ENCODE measurements around the gene GRHL1. TPM values are rescaled to one million over a fixed set of nuclear protein-coding genes. Genes with fewer than 3 reads are reported as not detected.

GRHL1 gene
- total RNA-seq, 1 experiment from 2014 or later = 5.5 TPM

DNA sequence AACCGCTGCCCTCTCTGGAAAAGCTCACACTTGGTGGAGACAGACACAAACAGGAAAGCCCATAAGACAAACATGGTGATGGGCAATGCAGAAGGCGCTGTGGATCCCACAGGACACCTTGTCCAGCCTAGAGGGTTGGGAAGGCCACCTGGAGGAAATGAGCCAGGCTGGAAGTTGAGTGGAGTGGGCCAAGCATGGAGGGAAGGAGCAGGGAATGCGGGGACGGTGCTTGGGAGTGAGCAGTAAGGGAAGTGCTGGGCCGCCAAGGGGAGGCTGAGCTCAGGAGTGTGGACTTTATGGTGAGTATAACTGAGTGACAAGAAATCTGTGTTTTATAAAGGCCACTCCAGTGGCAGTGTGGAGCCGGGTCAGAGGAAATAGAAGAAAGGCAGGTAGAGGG lies 2.8 kb upstream of the GRHL1 start:
- no peak for DNase-seq (ENCODE audit: low spot score)

DNA sequence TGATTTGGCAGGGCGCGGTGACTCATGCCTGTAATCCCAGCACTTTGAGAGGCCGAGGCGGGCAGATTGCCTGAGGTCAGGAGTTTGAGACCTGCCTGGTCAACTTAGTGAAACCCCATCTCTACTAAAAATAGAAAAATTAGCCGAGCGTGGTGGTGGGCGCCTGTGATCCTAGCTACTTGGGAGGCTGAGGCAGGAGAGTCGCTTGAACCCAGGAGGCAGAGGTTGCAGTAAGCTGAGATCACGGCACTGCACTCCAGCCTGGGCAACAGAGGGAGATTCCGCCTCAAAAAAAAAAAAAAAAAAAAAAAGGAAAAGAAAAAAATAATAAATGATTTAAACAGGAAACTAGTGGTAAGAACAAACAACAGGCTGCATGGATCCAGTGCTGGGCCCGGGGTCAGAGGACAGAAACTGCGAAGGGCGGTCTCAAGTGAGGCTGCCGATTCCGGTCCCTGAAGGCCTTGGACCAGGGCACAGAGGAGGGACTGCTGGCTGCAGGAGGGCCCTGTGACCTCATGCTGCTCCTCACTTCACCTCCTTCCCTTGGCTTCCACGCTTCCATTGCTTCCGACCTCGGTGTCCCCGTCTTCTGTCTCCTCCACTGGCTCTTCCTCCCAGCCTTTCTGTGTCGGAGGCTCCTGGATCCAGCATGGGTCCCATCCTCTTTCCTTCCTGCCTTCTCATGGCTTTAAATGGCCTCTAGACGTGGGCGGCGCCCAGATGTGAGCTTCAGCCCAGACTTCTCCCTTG lies 2.1 kb upstream of the GRHL1 start:
- no peak for DNase-seq (ENCODE audit: low spot score)

DNA sequence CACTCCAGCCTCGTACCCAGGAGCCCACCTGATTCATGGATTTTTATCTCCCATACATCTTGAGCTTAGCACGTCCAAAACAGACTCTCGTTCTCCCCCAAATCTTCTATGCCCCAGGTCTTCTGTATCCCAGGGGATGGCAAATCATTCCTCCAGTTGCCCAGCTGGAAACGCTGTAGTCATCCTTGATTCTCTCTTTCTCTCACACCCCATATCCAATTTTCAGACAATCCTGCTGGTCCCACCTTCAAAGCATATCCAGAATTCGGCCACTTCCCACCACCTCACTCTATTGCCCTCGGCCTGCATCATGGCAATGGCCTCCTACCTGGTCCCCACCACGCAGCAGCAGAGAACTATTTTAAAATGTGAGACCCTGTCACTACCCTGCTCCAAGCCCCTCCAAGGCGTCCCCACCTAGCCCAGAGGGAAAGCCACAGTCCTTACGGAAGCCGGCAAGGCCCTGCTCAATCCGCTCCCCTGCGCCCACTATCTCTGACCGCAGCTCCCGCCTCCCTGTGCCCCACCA lies 1.4 kb upstream of the GRHL1 start:
- no peak for DNase-seq (ENCODE audit: low spot score)

DNA sequence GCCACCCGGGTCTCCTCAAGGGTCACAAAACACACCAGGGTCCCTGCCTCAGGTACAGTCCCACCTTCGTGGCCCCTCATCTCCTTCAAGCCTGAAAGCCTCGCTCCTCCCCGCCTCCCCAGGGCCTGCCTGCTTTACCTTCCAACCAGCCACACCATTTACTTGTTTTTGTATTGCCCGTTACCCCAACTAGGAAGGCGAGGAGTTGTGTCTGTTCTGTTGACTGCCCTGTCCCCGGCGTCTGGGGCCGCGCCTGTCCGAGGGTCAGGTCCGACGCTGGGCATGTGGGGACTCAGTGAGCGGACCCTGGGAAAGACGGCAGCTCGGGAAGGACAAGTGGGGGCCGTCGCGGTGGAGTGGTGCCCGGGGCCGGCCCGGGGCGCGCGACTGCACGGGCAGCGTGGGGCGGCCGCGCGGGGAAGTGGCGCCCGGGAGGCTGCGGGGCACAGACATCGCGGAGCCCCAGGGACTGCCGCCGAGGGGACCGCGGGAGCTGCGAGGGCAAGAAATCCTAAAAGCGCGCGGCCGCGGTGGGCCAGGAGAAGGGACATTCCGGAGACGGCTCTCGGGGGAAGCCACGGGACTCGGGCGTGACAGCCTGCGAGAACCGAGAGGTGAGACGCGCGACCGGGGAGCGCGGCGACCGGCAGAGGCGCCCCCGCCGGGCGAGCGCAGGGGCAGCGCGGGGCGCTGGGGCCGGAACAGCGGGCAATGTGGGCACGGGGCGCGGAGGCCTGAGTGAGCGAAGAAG lies 797 bp upstream of the GRHL1 start:
- peak; percentile 39 for DNase-seq (ENCODE audit: low spot score)

DNA sequence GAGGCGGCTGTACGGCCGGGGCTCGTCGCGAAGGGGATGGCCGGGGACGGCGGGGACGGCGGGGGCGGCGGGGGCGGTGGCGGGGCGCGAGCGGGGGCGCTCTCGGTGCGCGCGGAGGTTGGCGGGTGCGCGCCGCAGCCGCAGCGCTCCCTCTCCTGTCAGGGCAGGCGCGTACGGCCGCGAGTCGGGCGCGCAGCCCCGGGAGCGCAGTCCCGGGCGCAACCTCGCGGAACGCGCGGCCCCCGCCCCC lies 296 bp upstream of the GRHL1 start:
- no peak for DNase-seq (ENCODE audit: low spot score)

DNA sequence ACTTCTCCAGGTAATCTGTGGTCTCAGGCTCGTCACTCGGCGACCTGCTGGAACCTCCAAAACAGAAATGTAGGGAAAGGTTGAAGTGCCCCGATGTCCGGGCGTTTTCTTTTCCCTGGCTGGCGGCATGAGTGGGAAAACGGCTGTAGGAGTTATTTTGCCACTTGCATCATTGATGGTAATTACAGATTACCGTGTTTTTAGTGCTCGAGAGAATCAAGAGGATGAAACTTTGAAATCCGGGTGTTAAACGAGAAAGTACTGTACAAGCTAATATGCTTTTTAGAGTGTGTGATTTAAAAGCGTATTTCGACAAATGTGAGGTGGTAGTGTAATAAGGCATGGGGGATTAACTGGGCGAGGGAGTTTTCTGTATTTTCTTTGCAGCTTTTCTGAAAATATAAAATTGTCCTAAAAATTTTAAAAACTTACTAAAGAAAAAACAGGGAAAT lies 819 bp downstream of the GRHL1 start:
- peak; percentile 28 for DNase-seq (ENCODE audit: low spot score)

DNA sequence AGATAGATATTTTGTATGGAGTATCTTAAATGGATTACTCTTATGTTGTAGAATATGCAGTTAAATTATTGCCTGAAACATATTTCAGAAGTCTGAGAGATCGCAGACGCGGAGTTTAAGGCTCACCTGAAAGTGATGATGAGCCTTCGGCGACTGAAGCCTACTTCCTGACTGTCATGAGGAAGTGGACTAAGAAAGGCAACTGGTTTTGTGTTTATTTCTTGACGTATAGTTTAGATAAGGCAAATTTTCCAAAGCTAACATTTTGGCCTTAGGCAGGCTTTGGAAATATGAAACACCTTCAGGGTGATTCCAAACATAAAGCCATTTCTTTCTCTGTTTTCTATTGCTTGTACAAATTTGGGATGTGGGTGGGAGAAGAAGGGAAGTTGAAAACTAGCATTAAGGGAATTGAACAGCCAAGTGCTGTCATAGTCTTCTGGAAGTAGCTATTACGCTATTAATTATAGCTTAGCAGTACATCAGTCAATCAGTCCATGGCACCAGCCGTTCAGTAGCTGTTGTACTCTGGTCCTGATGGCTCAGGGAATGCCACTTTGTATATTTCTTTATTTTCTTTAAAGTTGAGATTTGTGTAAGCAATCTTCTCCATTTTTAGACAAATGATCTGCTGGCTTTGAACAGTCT lies 1.5 kb downstream of the GRHL1 start:
- DNase-seq (ENCODE audit: low spot score) = no peak

DNA sequence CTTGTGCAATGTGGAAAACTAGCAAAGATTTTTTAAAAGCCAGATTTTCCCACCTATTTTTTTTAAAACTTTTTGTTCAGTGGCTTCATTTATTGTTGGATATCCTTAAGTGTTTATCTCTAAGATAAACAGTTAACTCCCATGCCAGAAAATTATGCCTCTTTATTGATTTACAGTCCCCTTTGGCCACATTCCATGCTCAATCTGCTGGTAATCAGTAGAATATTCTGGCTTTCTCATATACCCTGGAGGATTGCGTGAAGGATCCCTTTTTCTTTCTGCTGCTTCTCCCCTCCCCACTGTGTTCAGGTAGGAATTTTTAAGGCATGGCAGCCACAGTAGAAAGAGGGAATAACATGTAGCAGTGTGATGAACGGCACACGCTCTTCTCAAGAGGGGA lies 2.6 kb downstream of the GRHL1 start:
- no peak for DNase-seq (ENCODE audit: low spot score)

DNA sequence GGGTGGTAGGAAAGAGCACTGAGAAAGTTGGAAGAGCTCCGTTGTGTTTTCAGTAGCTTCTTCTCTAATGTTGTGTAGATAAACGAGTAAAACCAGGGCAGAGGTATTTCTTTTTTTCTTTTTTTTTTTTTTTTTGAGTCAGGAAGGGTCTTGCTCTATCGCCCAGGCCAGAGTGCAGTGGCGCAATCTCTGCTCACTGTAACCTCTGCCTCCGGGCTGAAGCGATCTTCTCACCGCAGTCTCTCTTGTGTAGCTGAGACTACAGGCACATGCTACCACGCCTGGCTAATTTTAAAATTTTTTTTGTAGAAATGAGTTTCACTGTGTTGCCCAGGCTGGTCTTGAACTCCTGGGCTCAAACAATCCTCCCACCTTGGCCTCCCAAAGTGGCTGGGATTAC lies 6.6 kb downstream of the GRHL1 start:
- no peak for DNase-seq (ENCODE audit: low spot score)

DNA sequence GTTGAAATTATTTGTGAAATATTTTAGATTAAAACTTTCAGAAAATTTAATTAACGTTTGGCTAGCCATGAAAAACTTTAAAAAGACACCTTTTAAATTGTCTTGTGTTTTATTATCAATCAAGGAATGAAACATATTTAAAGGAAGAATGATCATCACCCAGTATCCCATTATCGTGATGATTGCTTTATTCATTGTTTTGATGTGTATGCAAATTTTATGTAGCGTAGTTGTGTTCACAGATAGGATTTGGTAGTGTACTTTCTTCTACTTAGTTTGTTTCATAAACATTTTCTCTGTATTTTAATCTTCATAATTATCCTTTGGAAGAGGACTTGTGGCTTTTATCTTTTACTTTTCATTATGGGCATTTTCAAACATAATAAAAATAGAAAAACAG lies 7.8 kb downstream of the GRHL1 start:
- no peak for DNase-seq (ENCODE audit: low spot score)

DNA sequence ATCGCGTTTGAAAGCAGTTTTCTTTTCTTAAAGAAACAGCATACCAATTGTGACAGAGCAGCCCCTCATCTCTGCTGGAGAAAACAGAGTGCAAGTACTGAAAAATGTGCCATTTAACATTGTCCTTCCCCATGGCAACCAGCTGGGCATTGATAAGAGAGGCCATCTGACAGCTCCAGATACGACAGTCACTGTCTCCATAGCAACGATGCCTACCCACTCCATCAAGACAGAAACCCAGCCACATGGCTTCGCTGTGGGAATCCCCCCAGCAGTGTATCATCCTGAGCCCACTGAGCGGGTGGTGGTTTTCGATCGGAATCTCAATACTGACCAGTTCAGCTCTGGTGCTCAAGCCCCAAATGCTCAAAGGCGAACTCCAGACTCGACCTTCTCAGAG lies 9.5 kb downstream of the GRHL1 start:
- no peak for DNase-seq (ENCODE audit: low spot score)

DNA sequence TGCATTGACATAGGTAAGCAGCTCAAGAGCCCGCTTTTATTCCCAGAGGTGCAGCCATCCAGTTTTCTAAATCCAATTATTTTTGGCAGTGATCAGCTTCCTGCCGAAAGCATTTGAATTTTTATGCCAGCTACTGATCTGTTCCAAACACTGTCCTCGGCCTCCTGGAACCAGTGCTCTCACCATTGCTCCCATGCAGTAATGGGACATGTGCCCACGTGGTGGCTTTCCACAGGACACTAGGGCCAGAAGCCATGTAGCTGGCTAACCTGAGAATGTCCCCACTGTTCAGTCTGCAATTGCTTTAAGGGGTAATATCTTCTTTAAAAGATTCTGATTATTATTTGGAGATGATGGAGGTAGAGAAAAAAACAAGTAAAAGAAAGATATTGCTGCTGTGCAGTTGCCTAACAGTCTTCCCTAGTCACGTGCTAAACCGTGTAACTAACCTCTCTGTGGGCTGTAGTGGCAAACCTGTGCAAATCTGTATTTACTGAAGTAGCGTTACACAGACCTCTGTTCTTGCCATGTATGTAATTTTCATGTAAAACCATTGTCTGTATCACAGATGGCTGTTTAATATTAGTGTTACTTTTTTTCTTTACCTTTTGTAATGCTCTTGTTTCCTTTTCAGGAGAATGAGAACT lies 13.0 kb downstream of the GRHL1 start:
- no peak for DNase-seq (ENCODE audit: low spot score)

DNA sequence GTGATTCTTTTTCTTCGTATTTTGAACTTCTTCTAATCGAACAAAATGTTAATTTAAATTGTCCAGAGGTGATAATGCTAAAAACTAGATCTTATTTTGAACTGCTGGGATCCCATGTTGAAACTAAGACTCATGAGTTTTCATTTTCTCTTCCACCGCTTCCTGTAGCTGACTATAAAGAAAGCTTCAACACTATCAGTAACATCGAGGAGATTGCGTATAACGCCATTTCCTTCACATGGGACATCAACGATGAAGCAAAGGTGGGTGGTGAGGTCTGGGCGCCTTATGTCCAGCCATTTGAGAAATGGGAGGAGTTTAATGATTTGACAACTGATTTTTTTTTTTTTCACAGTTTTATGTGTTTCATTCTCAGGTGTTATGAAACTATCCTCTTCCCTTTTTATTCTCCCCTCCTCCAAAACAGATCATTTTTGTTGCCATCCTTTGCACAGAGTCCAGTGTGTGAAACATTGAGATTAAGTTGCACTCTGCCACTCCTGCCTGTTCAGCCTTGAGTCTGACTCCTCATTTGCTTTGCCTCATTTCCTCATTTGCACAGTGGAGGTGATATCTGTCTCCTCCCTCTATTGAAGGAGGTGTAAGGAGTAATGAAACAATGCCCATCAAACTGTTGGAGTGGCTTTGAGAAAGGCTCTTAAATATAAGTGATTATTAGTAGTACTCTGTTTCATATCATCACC lies 13.8 kb downstream of the GRHL1 start:
- DNase-seq (ENCODE audit: low spot score) = no peak

DNA sequence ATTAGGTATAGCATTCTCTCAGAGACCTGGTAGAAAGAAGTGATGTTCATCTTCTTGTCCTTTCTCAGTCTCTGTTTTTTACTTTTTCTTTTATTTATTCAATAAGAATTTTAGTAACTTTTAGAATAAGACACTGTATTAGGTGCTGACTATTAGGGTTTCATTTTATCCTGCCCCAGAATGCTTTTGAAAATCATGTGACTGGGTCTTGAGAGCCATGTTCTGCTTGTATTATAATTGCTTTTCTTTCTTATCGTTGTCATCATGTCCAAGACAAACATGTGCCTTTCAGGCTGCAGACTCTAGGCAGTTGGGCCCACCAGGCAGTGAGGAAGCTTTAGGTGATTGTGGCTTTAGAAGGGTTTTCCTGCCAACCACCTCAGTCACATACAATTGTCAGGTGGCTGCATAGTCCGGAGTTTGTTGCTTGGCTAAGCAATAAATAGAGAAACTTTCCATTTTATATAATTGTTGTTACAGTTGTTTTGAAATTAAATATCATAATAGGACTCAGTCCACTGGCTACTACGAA lies 15.1 kb downstream of the GRHL1 start:
- no peak for DNase-seq (ENCODE audit: low spot score)

DNA sequence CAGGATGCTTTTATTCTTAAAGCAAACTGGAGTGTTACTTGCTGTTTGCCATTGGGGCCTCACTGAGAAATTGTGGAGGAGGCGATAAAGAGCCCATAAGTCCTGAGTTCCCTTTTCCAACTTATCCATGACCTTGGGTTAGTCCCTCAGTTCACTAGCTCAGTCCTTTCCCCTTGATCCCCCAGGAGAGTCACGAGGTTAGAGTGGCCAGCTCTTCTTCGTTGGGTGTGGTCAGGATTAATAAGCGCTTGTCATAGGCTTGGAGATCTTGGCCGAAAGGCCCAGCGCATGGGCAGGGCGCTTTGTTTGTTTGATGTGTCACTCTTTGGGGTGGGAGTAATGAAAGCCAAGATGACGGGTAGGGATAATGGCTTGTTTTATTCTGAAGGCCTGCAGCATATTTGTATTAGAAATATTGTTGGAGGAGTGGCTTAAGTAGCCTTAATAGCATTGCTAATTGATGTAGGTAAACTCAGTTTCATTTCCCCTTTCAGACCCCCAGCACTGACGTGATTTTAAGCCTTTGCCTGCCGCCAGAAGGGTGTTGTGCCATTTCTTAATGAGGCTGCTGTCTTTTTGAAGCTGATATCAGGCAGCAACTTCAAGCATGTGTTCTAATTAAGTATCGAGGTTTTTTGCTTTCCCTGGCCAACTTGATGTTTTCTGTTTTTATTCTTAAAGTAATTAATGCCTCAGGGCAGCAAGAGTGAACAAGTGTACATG lies 15.7 kb downstream of the GRHL1 start:
- DNase-seq (ENCODE audit: low spot score) = no peak

DNA sequence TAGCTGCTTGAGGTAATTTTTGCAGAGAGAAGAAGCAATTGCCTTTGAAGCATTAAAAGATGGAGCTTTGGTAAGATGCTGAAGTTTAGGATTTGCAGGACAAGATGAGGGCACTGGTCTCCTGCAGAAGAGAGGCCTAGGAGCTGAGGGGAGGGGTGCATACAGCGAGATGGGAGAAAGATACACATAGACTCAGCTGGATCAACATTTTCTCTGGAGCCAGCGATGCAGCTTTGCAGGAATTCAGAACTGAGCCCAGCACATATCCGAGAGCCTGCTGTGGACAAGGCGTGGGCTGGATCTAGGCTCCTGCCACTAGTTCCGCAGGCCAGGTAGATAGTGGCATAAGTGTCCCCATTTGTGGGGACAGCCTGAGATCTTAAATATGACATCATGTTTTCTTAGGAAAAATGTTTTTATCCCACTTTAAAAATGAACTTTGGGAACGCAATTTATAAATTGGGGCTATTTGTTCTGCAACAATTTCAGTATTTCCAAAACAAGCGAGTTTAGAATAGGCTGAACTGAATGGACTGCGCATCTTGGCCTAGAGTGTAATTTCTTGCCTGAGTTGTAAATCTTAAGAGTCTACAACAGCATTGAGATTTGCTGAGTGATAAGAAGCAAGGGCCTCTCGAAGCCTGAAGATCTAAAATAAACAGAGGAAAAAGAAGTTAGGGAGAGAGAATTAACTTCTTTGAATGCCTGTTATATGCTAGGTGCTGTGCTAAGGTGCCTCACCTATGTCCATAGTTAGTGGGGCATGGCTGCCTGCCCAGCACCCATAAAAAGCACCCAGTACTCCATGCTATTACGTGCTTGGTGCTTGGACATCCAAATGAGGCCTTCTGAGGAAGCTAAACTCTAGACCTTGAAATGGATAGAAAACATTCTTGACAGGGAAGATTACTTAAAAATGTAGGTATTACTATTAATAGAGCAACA lies 17.3 kb downstream of the GRHL1 start:
- DNase-seq (ENCODE audit: low spot score) = no peak

DNA sequence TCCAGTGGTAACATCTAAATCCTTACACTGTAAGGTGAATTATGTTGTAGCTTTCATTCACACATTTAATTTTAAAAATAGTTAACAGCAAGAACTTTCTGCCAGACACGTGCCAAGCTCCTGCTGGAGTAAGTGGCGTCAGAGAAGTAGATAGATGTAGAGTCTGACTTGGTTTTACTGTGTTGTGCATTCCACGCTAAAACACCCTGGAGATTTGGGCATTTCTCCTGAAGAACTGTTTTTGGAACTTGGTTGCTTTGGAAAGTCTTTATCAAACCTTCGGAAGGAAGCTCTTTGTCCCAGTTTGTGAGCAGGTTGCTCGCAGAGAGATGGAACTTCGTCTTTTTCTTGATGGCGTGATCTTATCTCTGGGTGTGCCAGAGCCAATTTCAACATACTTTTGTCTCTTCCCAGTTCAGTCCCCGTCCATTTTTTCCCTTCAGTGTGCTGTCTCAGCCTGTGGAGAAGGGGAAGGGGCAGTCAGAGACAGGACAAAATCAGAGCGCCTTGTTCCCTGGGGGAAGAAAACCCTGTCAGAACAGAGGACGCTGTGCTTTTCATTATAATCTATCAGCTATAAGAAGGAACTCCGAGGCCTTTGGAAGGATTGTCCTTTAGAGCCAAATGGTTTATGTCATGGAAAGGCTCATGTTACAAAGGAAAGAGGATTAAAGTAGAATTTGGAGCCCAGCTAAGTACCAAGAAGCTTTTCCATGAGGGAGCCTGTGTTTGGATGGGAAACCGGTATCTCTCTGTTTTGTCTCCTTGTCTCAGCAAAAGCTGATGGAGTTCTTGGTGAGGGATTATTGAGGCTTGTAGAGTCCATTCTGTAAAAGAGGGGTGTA lies 18.9 kb downstream of the GRHL1 start:
- no peak for DNase-seq (ENCODE audit: low spot score)

DNA sequence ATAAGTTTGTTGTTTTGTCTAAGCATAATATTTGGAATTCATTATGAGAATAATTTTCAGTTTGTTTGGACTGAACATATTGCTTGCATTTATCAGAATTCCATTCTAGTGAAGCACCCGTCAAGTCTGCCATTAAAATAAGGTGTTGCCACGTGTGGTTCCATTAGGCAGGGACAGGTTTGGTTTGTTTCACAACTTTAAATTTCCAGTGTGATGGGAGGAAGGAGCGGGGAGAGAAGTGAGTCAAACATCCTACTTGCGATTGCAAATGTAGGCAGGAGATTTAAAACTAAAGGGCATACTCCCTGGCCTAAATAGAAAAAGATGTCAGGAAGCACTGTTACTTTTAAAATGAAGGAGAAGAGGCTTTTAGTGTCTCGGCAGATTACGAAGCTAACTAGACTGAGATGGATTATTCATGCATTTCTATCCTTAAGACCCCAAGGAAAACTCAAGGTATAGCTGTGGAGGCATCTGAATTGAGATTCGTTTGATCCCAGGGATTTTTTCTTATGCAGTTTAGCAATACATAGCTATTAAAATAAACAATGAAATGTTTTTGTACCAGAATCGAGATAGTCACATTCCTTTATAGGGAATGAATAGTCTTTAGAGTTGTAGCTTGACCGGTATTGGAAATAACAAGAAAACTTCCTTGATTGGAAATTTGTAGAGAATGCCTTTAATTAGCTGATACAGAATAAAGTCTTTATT lies 19.8 kb downstream of the GRHL1 start:
- DNase-seq (ENCODE audit: low spot score) = no peak
